Endothelial cell of umbilical vein (primary cell): Measurements from ENCODE around the gene IRF5. TPM values are rescaled to one million over a fixed set of nuclear protein-coding genes. Genes with fewer than 3 reads are reported as not detected.
"Not testable (repeated sequence)": the region's sequence is repeated elsewhere in the genome, so short reads cannot be mapped to it uniquely, and the experiment has no call there.

ENCODE experiments used
- BruUV-seq: library from RNA; stranded (reverse); fragments of 400-500 nt; replicated peaks from 2 replicates; lab custom pipeline; 2021; lab: Mats Ljungman, UMichigan
- CTCF ChIA-PET: fragments of 300-600, 350-600 bp; sonication (Branson Sonifier 250); formaldehyde crosslinking; loops from one replicate; lab custom pipeline; 2021; ENCODE audit warnings: antibody characterized with exemption, inconsistent platforms; lab: Charles Lee
- POLR2A ChIA-PET: fragments of 300-600, 350-600 bp; sonication (Branson Sonifier 250); formaldehyde crosslinking; loops from one replicate; lab custom pipeline; 2021; ENCODE audit warnings: antibody characterized with exemption, inconsistent platforms; lab: Charles Lee
- DNase-seq: peaks from one replicate; pipeline ENCODE4 v3.0.0-alpha.2; 2011; ENCODE audit warnings: low read depth, low spot score
- FAIRE-seq: peaks from 2 replicates; lab custom pipeline; 2011; peaks lifted over from hg19 to GRCh38; lab: Jason Lieb, UNC
- H2AFZ ChIP-seq: 2 replicates; pipeline ENCODE4 v1.6.0; 2012; ENCODE audit warnings: low read depth, low read length, control low read depth, inconsistent platforms
- H3K27ac ChIP-seq: 2 replicates; pipeline ENCODE4 v1.5.1; 2011; ENCODE audit warnings: low read depth, mild to moderate bottlenecking, control low read depth, low read length, moderate library complexity; ENCODE audit not compliant: insufficient read depth
- H3K27me3 ChIP-seq, 2 experiments: 2 replicates each; pipeline versions ENCODE4 v1.6.0 to v1.6.1; 2011; ENCODE audit warnings: low read length in 2 of 2, mixed read lengths in 1 of 2; ENCODE audit not compliant: control insufficient read depth in 2 of 2, insufficient read depth in 2 of 2
- H3K36me3 ChIP-seq, 2 experiments: 2 replicates in 1 of 2; 3 replicates in 1 of 2; pipeline ENCODE4 v1.5.1; 2011; ENCODE audit warnings: low read length in 2 of 2, mild to moderate bottlenecking in 1 of 2, moderate library complexity in 1 of 2; ENCODE audit not compliant: control insufficient read depth in 2 of 2, insufficient read depth in 2 of 2; ENCODE audit errors: extremely low read depth in 1 of 2
- H3K4me1 ChIP-seq: 3 replicates; pipeline ENCODE4 v1.5.1; 2011; ENCODE audit warnings: mild to moderate bottlenecking, low read length; ENCODE audit not compliant: control insufficient read depth, insufficient read depth; ENCODE audit errors: extremely low read depth
- H3K4me2 ChIP-seq: 2 replicates; pipeline ENCODE4 v1.6.1; 2011; ENCODE audit warnings: low read length, control low read depth, mixed read lengths; ENCODE audit not compliant: insufficient read depth
- H3K4me3 ChIP-seq, 3 experiments: fragments of 200-600 bp in 1 of 3; sonication (generic), shearing (Covaris generic) in 1 of 3; replicated peaks in 1 of 3; 2 replicates each; pipeline ENCODE4 v1.5.1; 2011 to 2016; ENCODE audit warnings: control low read depth in 3 of 3, low read length in 3 of 3, mild to moderate bottlenecking in 2 of 3, inconsistent platforms in 1 of 3, low read depth in 1 of 3, moderate library complexity in 1 of 3; ENCODE audit not compliant: insufficient read depth in 1 of 3
- H3K79me2 ChIP-seq: 2 replicates; pipeline ENCODE4 v1.6.0; 2012; ENCODE audit warnings: low read length, inconsistent platforms; ENCODE audit not compliant: control insufficient read depth, insufficient read depth
- H3K9ac ChIP-seq: replicated peaks from 2 replicates; pipeline ENCODE3; 2011; ENCODE audit warnings: low read length, control low read depth; ENCODE audit not compliant: insufficient read depth; ENCODE audit errors: extremely low read depth
- H3K9me1 ChIP-seq: replicated peaks from 3 replicates; pipeline ENCODE4 v1.6.0; 2011; ENCODE audit warnings: mild to moderate bottlenecking, low read length; ENCODE audit not compliant: control insufficient read depth, insufficient read depth; ENCODE audit errors: extremely low read depth
- H3K9me3 ChIP-seq: replicated peaks from 2 replicates; pipeline ENCODE4 v1.5.1; 2012; ENCODE audit warnings: low read length, inconsistent platforms; ENCODE audit not compliant: control insufficient read depth, insufficient read depth
- H4K20me1 ChIP-seq: replicated peaks from 2 replicates; pipeline ENCODE3; 2011; ENCODE audit warnings: mild to moderate bottlenecking, low read length; ENCODE audit not compliant: control insufficient read depth, insufficient read depth; ENCODE audit errors: extremely low read depth
- CTCF ChIP-seq, 2 donors: IDR thresholded peaks; 1 replicate in 1 of 2; 2 replicates in 1 of 2; pipeline ENCODE4 v1.5.1; 2011; ENCODE audit warnings: low read length in 2 of 2, mild to moderate bottlenecking in 2 of 2, moderate library complexity in 2 of 2, control low read depth in 1 of 2, inconsistent platforms in 1 of 2, low read depth in 1 of 2; ENCODE audit not compliant: insufficient read depth in 1 of 2; ENCODE audit errors: extremely low read depth in 1 of 2
- EZH2 ChIP-seq: IDR thresholded peaks from 2 replicates; pipeline ENCODE4 v1.6.1; 2012; ENCODE audit warnings: borderline replicate concordance, low read depth, mild to moderate bottlenecking, moderate library complexity, low read length, inconsistent platforms; ENCODE audit not compliant: severe bottlenecking
- FOS ChIP-seq: IDR thresholded peaks from 2 replicates; pipeline ENCODE4 v1.6.1; 2011; ENCODE audit warnings: mild to moderate bottlenecking, low read length, moderate library complexity, borderline replicate concordance; ENCODE audit not compliant: insufficient read depth
- GATA2 ChIP-seq: IDR thresholded peaks from 2 replicates; pipeline ENCODE4 v1.7.0; 2011; ENCODE audit warnings: low read depth, mild to moderate bottlenecking, moderate library complexity, mixed read lengths, low read length; ENCODE audit not compliant: insufficient read length, insufficient read depth
- JUN ChIP-seq: IDR thresholded peaks from 2 replicates; pipeline ENCODE4 v1.6.1; 2011; ENCODE audit warnings: borderline replicate concordance, low read depth; ENCODE audit not compliant: insufficient read length, insufficient read depth
- MAX ChIP-seq: IDR thresholded peaks from 2 replicates; pipeline ENCODE4 v1.6.1; 2011; ENCODE audit not compliant: insufficient read depth, insufficient read length
- MYC ChIP-seq: IDR thresholded peaks from one replicate; pipeline ENCODE4 v1.6.1; 2011; ENCODE audit warnings: mild to moderate bottlenecking, low read depth, low read length
- POLR2A ChIP-seq: IDR thresholded peaks from 2 replicates; pipeline ENCODE4 v1.6.1; 2012; ENCODE audit warnings: low read depth, mild to moderate bottlenecking, control low read depth, low read length
- POLR2AphosphoS5 ChIP-seq: IDR thresholded peaks from 2 replicates; pipeline ENCODE4 v1.6.1; 2012; ENCODE audit warnings: low read depth, mild to moderate bottlenecking, control low read depth, low read length, moderate library complexity; ENCODE audit not compliant: insufficient read depth
- dilution Hi-C: fragments of 300-500 bp; cut with MboI; formaldehyde crosslinking; loops from one replicate; pipeline ENCODE4 v1.15.0; 2019; ENCODE audit warnings: low sequenced_read_pairs; ENCODE audit not compliant: extremely low pct_ligation_motif_present
- intact Hi-C: fragments of 100-400 bp; cut with micrococcal nuclease; formaldehyde crosslinking; loops from one replicate; pipeline ENCODE4 v1.10.0; 2022
- polyA plus RNA-seq, 4 experiments: library from polyadenylated mRNA; depleted of rRNA in 3 of 4; stranded (reverse) in 3 of 4; unstranded in 1 of 4; fragments of >200 nt; gene quantifications; 2 replicates each; pipeline versions ENCODE4 v1.2.1 to v1.2.3, GENCODE V29; 2011 to 2012; ENCODE audit warnings: missing spikeins in 1 of 4
- total RNA-seq: library from RNA; stranded (reverse); gene quantifications from 2 replicates; pipeline ENCODE4 v1.2.3, GENCODE V29; 2021

IRF5 gene
- total and polyA plus RNA-seq, 2 donors (not counting 3 experiments of a cell fraction or from before 2014, with no cell fraction given) = 0.31 to 0.36 TPM

DNA sequence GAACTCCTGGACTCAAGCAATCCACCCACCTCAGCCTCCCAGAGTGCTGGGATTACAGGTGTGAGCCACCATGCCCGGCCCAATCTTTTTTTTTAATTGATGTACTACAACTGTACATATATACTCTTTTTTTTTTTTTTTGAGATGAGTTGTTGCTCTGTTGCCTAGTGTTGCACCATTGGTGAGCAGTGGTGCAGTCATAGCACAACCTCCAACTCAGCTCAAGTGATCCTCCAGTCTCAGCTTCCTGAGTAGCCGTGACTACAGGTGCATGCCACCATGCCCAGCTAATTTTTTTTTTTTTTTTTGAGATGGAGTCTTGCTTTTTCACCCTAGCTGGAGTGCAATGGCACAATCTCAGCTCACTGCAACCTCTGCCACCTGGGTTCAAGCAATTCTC is 5.5 kb downstream of the IRF5 start:
- FAIRE-seq, H3K4me3 ChIP-seq, dilution Hi-C loops, H3K79me2 ChIP-seq, BruUV-seq, H4K20me1 ChIP-seq, H3K9ac ChIP-seq, H3K4me1 ChIP-seq, H3K4me2 ChIP-seq, POLR2A ChIA-PET, H3K36me3 ChIP-seq, DNase-seq, H2AFZ ChIP-seq, intact Hi-C loops, H3K9me1 ChIP-seq, H3K27ac ChIP-seq, H3K9me3 ChIP-seq: not testable (repeated sequence)
- CTCF ChIA-PET = interaction anchor here (0.8 kb wide), 1 partner anchor 148 kb away, joined by 3 read pairs; no protein-coding TSS in a partner anchor
- H3K27me3 ChIP-seq = peaks cover 5 to 10% of the 10 kb centered on the region in 2 experiments

DNA sequence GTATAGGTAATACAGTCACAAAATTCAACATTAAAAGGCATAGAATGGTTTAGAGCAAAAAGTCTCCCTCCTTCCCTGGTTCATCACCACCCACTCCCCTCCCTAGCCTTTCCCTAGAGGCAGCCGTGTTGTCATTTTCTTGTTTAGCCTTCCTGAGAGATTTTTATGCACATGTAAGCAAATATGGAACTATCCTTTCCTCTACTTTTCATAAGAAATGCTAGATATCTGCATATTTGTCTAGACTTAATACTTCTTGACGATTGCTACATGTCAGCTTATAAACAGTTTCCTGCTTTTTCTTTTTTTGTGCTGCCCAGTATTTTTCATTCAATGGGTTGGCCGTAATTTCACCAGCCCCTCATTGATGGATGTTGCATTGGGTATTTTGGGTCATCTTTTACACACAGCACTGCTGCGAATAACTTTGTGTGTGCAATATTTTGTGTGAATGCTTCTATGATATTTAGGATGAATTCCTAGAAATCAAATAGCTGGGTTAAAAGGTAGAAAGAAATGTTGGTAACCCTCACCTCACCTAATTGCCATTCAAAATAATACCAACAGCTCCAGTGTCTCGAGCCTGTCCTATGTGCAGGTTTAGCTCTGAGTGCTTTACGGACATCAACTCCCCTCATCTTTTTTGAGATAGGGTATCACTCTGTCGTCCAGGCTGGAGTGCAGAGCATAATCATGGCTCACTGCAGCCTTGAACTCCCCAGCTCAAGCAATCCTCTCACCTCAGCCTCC is 6.9 kb downstream of the IRF5 start:
- intact Hi-C loops (no loop called here), dilution Hi-C loops (no loop called here)
- no peaks in the 10 kb centered on the region for H4K20me1 ChIP-seq
- H3K4me3 ChIP-seq = no peak overlapping the region
- FAIRE-seq (no peak), DNase-seq (no peak)
- no peak overlapping the region for H3K27ac ChIP-seq
- H2AFZ ChIP-seq = no peak overlapping the region
- no peaks in the 10 kb centered on the region for H3K9me1 ChIP-seq
- no TSS peak for BruUV-seq
- no peak for TF ChIP-seq EZH2
- TF ChIP-seq POLR2A = no peak
- TF ChIP-seq JUN = no peak
- TF ChIP-seq MAX = no peak
- no peak for TF ChIP-seq POLR2AphosphoS5
- TF ChIP-seq CTCF (IDR thresholded peaks at IDR 0.05; ENCODE audit: extremely low read depth in 1 of 2, insufficient read depth in 1 of 2, low read depth in 1 of 2, low read length in 2 of 2) = no peak
- no peak for TF ChIP-seq GATA2
- no peak for TF ChIP-seq MYC
- TF ChIP-seq FOS = no peak
- H3K79me2 ChIP-seq = no peaks in the 10 kb centered on the region
- no peaks in the 10 kb centered on the region for H3K27me3 ChIP-seq
- no peaks in the 10 kb centered on the region for H3K36me3 ChIP-seq
- no peak overlapping the region for H3K4me2 ChIP-seq
- H3K9me3 ChIP-seq = no peaks in the 10 kb centered on the region
- H3K4me1 ChIP-seq = no peaks in the 10 kb centered on the region
- H3K9ac ChIP-seq = no peak overlapping the region
- CTCF ChIA-PET = interaction anchor here (1.0 kb wide), 1 partner anchor 147 kb away, joined by 3 read pairs; no protein-coding TSS in a partner anchor
- POLR2A ChIA-PET = no interaction called here
